ENCODE results near the gene IFNA6. TPM values are rescaled to one million over a fixed set of nuclear protein-coding genes. Genes with fewer than 3 reads are reported as not detected.

Gene IFNA6
- total and polyA plus RNA-seq, 10 of the 15 experiments (the other 5 are each of a cell fraction or from before 2014, with no cell fraction given), result 0.04 TPM; not detected in 9

GRCh38 chr9:21326526-21327139 is 24.1 kb downstream of the IFNA6 start:
- FAIRE-seq (peak; percentile 49), ATAC-seq (peak; percentile 89), DNase-seq (ENCODE audit: low read depth, low spot score) (peak; percentile 32)
- H3K36me3 ChIP-seq (ENCODE audit: control insufficient read depth in 2 of 2, insufficient read depth in 2 of 2, low read length in 1 of 2), result peaks cover 0 to 22% of the 10 kb centered on the region in 2 experiments; a peak in 2 of 4 replicates
- H3K79me2 ChIP-seq (ENCODE audit: control insufficient read depth, insufficient read depth, low read length), result peaks cover 37% of the 10 kb centered on the region
- H3K9ac ChIP-seq (ENCODE audit: control insufficient read depth, insufficient read depth, low read length), result no peak overlapping the region
- intact Hi-C loops (cut with micrococcal nuclease; ENCODE audit: unreplicated experiment), result loop anchor here (1.0 kb wide), 3 partner anchors 70 to 129 kb away; no protein-coding TSS in a partner anchor
- H3K4me2 ChIP-seq (ENCODE audit: control insufficient read depth, insufficient read depth), result no peak overlapping the region
- SMC1A ChIA-PET (ENCODE audit: uncharacterized antibody, unreplicated experiment), result interaction anchor here (0.7 to 7.4 kb wide), 42 partner anchors 8 to 477 kb away, joined by 3 to 116 read pairs (median 6); partner anchors contain the start of genes IFNA8 and KLHL9
- H3K27me3 ChIP-seq (replicated peaks in 1 of 2; ENCODE audit: control insufficient read depth in 2 of 2, insufficient read depth in 2 of 2, low read length in 1 of 2), result no peaks in the 10 kb centered on the region
- H3K4me3 ChIP-seq, result no peak overlapping the region
- no peak for TF ChIP-seq REST (IDR thresholded peaks at IDR 0.05; ENCODE audit: low read depth, low read length)
- peak; percentile 95 for TF ChIP-seq RAD21 (IDR thresholded peaks at IDR 0.05; ENCODE audit: insufficient read depth, low read depth, low read length)
- TF ChIP-seq YY1 (IDR thresholded peaks at IDR 0.05; ENCODE audit: low read depth, low read length), result no peak
- TF ChIP-seq ATF2 (IDR thresholded peaks at IDR 0.05; ENCODE audit: low read length), result 0 out of 2 replicates have a peak, but pooled peaks have one; percentile 23
- peak; percentile 23 for TF ChIP-seq SKIL (IDR thresholded peaks at IDR 0.05; ENCODE audit: low read depth, poor library complexity, severe bottlenecking)
- TF ChIP-seq SMC3 (IDR thresholded peaks at IDR 0.05; ENCODE audit: borderline replicate concordance, low read length), result peak; percentile 88
- TF ChIP-seq ZNF24 (IDR thresholded peaks at IDR 0.05), result 0 out of 2 replicates have a peak, but pooled peaks have one; percentile 40
- peak; percentile 46 to 79 (median 59); a peak in 5 of 6 replicates for TF ChIP-seq CTCF (IDR thresholded peaks at IDR 0.05 in 2 of 3, conservative IDR thresholded peaks at IDR 0.05 in 1 of 3; ENCODE audit: control insufficient read depth in 2 of 3, extremely low read depth in 1 of 3, insufficient read depth in 1 of 3, low read depth in 3 of 3, low read length in 3 of 3)
- TF ChIP-seq PAX8 (IDR thresholded peaks at IDR 0.05), result 0 out of 2 replicates have a peak, but pooled peaks have one; percentile 31
- TF ChIP-seq RCOR1 (conservative IDR thresholded peaks at IDR 0.05; ENCODE audit: low read depth, low read length), result no peak
- CTCF ChIA-PET, result interaction anchor here (0.6 to 6.5 kb wide), 61 partner anchors 8 to 468 kb away, joined by 3 to 168 read pairs (median 5); partner anchors contain the start of genes IFNA2, IFNA8 and KLHL9
- in situ Hi-C loops (cut with MboI), result loop anchor here (10.0 kb wide), 1 partner anchor 128 kb away; no protein-coding TSS in a partner anchor
- POLR2A ChIA-PET, result interaction anchor here (1.1 to 1.2 kb wide), 2 partner anchors 74 to 76 kb away, joined by 3 to 4 read pairs; no protein-coding TSS in a partner anchor
- H3K9me3 ChIP-seq (replicated peaks; ENCODE audit: control insufficient read depth, insufficient read depth, low read length), result no peaks in the 10 kb centered on the region
- no TSS peak for BruUV-seq (replicated peaks)
- RAD21 ChIA-PET (ENCODE audit: unreplicated experiment), result interaction anchor here (0.8 to 5.0 kb wide), 33 partner anchors 8 to 485 kb away, joined by 3 to 86 read pairs (median 4); partner anchors contain the start of gene KLHL9
- peaks cover 2% of the 10 kb centered on the region for H3K4me1 ChIP-seq (ENCODE audit: control insufficient read depth, insufficient read depth, low read length)
- H3K27ac ChIP-seq (ENCODE audit: control insufficient read depth, insufficient read depth), result no peak overlapping the region
- H2AFZ ChIP-seq (ENCODE audit: control insufficient read depth, low read depth, low read length), result no peak overlapping the region
- 23% methylated on average over 2 of the region's 2 CpGs for WGBS (ENCODE audit: insufficient coverage, insufficient replicate concordance, low lambda C conversion rate, missing lambda C conversion rate)
- peaks cover 5% of the 10 kb centered on the region; the same call in 1 of the 2 replicates for H4K20me1 ChIP-seq (ENCODE audit: control insufficient read depth, insufficient read depth)
